Stimulated activated CD4-positive, alpha-beta T cell treated with anti-CD3 and anti-CD28 coated beads, Interleukin-1b, Interleukin-23, amount 100 ng/mL, for 24 hours (primary cell): ENCODE results near the gene ATP5MG.
"Not testable (repeated sequence)": the region's sequence is repeated elsewhere in the genome, so short reads cannot be mapped to it uniquely, and the experiment has no call there.

Experiments
- DNase-seq, 4 experiments: peaks; one replicate each; pipeline ENCODE4 v3.0.0-alpha.2; 2020; ENCODE audit warnings: low read depth in 4 of 4, low spot score in 1 of 4

ATP5MG gene

DNA sequence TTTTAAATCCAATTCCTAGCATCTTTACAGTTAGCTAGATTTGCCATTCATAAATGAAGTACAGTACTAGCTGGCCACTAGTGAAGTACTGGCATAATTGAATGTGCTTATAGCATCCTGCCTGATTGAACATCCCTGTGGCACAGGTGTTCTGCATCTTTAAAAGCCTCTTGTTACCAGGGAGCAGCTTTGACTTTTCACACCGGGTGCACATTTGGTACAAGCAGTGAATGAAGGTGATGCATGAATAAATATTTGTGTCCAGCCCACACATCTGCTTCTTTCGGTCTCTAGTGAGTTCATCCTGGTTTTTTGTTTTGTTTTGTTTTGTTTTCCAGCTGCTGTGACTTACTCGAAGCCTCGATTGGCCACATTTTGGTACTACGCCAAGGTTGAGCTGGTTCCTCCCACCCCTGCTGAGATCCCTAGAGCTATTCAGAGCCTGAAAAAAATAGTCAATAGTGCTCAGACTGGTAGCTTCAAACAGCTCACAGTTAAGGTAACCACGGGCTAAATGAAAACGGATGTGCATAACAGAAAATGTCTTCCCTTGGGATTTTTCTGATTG lies 5.3 kb downstream of the ATP5MG start:
- no peak for DNase-seq

DNA sequence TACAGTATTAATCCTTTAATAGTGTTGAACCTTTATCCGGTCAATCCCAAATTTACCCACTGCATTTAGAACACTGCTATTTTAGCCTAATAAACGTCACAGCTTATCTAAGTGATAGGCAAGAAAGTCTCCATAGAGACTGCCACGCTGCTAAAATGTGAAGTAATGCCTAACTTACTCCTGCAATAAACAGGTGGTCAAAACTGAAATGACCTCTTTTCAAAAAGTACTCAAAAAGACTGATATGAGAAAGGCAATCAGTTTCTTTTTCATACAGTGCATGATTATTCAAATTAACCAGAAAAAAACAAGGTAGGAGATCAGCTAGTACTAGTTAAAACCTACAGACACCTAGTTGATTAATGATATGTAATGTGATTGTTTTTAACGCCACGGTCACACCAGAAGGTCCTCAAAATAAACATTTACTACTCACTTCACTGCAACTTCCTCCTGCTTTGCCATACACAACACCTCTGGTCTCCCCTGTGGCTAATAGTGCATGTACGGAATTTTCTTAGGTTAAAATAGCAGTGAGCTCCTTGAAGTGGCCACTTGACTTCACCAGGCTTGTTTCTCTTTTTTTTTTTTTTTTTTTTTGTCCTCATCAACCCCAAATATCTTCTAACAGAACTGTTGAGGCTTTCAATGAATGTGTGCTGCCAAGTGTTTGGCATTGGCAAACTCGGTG lies 8.8 kb downstream of the ATP5MG start:
- no peak for DNase-seq

DNA sequence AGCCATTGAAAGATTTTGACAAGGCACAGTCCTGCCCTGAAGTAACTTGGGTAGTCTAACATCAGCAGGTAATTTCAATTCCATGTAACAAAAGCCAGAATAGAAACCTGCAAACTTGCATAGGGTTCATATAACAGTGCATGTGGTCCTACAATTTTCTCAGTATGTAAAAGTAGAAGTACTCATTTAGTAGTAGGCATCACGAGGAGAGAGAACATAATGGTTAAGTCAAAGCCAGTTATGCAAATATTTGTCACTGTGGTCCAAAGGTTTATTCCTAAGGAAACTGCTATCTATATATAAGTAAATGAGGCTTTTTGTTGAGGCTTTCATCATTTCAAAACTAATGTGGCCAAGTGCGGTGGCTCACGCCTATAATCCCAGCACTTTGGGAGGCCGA lies 10.1 kb downstream of the ATP5MG start:
- no peak for DNase-seq

DNA sequence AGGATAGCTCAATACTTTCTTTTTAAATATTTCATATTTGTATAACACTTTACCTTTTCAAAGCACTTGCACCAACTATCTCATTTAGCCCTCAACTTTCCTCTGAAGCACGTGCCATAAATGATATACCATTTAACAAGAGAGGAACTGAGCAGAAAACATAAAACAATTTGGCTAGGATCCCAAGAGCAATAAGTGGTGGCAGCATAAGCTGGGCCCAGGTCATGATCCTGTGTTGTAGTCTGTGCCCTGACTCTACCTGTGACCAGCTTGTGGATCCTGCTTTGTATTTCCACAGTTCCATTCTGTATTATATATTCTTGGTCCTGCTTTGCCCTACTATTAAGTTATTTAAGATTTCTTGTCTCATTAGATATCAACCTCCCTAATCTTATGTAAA lies 11.5 kb downstream of the ATP5MG start:
- no peak for DNase-seq

DNA sequence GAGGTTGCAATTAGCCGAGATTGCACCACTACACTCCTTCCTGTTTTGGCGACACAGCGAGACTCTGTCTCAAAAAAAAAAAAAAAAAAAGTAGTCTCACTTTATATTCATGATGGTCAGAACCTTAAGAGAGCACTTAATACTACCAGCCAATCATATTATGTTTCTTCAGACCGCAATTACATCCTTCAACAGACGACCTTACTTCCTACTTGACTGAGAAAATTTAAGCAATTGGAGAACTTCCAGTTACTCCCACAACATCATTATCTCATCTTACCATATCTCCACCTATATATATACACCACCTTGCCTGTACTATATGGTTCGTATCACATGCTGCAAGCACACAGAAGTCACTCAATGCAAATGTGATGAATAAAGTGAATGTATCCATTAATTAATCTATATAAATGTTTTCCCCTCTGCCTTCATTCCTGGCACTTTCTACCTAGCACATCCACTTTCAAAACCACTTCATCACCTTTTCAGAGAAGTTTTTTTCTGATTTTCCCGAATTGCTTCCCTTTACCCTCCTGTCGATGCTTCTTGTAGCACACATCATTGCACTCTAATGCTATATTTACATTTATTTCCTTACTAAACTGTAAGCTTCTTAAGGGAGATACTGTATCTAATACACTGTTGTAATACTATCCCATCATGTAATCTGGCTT lies 13.8 kb downstream of the ATP5MG start:
- no peak for DNase-seq

DNA sequence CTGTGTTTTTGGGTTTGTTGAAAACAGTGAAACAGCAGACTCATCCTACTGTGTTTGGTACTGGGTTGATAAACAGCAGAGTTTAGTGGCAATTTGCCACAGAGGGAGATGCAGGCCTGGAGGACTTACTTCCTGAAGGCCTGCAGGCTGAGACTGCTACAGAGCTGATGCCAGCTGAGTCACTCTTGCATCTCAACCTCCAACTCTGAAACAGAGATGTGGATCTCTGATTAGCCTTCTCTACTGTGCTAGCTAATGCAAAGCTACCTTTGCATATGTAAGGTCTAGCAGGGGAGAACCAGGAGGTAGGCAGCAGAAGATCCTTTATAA lies 14.3 kb downstream of the ATP5MG start:
- no peak for DNase-seq

DNA sequence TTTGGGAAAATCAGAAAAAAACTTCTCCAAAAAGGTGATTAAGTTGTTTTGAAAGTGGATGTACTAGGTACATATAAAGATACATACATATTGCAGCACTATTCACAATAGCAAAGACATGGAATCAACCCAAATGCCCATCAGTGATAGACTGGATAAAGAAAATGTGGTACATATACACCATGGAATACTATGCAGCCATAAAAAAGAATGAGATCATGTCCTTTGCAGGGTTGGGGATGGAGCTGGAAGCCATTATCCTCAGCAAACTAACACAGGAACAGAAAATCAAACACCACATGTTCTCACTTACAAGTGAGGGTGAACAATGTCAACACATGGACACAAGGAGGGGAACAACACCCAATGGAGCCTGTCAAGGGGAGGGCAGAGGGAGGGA lies 15.5 kb downstream of the ATP5MG start:
- not testable (repeated sequence) for DNase-seq

DNA sequence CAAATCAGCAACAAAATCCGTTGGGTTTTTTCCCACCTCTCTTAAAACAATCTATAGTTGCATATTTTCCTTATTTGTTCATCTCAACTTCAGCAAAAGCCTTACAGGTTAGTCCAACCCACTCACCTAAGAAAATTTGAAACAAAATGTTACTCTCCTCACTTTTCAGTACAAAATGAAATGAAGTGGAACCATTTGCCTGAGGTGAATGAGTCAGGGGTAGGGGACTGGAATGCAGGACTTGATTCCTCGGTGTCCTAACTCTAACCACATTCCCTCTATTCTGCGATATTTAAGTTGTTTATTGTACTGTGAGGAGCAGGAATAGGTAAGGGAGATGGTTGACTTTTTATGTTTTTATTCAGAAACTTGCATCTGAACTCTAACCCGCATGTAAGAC lies 16.4 kb downstream of the ATP5MG start:
- no peak for DNase-seq

DNA sequence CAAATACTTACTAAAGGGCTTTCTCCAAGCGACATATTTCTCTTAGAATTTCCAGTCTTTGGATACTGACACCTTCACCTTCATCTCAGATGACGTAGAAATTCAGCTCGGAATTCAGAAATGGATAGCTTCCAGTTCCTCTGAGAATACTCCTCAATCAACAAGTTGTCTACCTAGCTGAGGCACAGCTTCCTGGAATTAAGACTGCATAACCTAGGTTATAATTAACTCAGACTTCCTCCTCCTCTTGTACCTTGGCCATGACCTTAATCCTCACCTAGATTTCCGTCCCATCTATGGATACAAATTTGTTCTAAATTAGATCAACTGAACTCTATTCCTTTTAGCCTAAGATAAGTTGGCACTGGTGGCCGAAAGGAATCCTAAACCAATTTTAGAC lies 17.4 kb downstream of the ATP5MG start:
- no peak for DNase-seq

DNA sequence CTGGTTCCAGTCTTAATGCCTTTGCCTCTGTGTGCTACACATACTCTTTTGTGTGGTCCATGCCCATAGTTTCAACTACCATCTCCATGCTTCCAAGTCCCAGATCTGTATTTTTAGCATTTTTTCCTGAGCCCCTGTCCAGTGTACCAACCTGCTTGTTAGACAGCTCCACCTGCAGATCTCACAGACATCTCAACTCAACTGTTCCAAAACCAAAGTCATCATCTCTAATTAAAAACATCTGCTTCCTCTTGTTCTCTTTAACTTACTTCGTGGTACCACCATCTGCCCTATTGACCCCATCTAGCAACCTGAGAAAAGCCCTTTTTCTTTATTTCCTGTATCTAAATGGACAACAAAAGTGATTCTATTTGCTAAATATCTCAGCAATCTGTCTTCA lies 26.3 kb downstream of the ATP5MG start:
- no peak for DNase-seq

DNA sequence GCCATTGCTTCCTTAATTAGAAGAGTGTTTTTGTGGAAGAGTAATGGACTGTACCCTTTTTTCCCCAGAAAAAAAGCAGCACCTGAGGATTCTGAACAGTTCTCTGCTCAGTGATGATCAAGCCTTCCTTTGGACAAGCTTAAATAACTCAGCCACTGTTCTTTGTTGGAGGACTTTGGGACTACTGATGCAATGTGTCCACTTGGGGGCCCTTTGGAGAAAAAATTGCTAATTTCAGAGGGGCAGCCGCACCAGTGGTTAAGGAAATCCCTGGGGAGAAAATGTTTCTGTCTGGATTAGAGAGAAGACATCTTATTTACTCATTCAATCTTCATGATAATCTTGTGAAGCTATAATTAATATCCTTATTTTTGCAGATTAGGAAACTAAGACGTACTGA lies 29.6 kb downstream of the ATP5MG start:
- no peak for DNase-seq

DNA sequence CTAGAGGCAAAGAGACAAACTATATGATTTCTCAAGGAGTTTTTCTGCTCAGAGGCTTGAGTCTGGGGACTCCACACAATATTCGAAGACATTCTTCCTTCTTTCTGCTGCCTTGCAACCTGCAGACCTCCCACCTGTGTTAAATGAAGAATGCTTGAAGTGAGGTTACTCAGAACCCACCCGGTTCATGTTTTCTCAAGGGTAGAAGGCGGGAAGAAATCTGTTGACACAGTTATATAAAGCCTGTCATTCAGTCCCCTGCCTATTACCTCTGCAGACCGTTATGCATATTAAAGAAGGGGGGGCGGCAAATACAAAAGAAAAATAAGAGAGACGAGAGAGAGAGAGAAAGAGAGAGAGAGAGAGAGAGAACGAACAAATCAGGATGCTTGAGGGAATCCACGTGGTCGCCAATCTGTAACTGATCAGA lies 32.7 kb downstream of the ATP5MG start:
- DNase-seq, result no peak

DNA sequence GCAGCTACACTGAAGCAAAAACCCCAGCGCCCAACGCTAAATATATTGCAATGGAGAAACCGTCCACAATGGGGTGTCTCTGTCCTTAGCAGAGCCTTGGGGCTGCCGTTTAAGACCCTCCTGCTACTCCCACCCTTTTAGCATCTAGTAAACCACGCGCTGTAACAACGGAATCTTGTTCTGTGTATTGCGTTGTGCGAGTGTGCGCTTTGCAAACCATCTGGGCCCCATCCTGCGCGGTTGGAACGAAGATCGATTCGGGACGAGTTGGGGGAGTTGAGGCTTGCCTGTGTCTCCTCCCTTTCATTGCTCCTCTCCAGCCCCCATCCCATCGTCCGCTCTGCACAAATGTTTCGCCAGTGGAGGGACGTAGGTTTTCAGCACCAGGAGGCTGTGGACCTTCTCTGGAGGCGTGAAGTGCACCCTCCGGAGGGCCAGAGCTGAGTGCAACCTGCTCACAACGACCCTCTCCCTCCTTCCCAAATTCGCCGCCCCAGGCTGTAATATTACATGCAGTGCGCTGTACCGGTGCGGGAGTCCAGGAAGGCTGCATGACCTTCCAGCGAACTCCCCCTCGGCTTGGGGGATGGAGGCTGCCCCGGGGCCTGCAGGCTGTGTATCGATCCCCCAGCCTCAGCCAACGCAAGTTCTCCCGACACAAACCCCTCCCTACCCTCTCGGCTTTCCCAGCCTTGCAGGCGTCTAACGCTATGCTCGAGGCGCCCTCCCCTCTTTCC lies 33.3 kb downstream of the ATP5MG start:
- DNase-seq, result peak in 1 of 4 experiments; percentile 32

DNA sequence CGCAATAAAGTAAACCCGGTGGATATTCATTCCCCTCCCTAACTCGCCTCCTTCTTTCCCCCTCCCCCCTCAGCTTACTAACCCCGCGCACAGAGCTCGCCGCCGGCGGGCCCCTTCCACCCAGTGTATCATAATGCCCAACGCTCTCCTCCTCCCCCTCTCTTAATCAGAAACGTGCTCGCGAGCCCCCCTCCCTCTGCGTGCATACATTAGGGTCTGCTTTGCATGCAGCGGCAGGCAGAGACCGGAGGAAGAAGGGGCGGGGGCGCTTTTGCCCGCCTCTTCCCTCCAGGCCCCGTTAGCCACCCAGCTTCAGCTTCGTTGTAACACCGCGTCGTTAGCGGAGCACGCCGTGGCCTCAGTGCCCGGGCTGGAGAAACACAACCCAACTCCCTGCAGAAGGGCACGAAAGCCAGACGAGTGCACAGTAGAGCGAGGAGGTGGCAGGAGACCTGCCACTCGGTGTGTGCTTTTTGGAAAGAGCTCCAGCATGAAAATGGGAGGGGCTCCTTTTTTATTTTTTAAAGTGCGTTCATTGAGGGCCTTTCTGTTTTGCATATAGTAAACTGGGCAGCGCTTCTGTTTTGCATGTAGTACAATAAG lies 34.0 kb downstream of the ATP5MG start:
- peak in 2 of 4 experiments; percentile 62 to 63 for DNase-seq

DNA sequence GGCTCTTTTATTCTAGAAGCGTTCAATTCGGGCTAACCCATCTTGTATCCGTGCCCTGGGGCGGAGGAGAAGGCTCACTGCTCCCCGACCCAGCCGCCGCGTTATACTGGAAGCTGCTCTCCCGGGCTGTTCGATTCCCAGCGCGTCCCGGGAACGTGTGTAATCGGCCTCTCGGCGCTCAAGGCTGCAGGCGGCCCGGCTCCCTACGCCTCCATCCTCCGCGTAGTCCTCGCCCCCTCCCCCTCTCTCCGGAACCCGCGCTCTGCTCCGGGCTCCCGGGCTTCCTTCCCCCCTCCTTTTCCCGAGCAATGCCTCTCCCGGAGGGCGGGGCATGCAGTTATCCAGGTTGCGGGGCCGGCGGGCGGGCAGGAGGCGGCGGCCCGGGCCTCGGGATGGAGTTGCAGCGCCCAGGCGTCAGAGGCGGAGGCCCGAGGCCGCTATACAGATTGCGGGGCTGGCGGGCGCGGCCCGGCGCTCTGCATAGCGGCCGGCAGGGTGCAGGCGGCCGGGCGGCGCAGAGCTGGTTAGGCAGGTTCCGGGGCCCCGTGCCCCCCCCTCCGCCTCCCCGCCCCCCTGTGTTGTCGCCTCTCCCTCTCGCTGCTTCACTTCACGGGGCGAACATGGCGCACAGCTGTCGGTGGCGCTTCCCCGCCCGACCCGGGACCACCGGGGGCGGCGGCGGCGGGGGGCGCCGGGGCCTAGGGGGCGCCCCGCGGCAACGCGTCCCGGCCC lies 34.7 kb downstream of the ATP5MG start, which contains the start of gene KMT2A:
TSS of gene KMT2A (plus strand) at position 600 of the 732 bp plus-strand sequence. CDS start at position 621, 21 bp downstream.
- peak; percentile 88 to 96 (median 92) for DNase-seq

DNA sequence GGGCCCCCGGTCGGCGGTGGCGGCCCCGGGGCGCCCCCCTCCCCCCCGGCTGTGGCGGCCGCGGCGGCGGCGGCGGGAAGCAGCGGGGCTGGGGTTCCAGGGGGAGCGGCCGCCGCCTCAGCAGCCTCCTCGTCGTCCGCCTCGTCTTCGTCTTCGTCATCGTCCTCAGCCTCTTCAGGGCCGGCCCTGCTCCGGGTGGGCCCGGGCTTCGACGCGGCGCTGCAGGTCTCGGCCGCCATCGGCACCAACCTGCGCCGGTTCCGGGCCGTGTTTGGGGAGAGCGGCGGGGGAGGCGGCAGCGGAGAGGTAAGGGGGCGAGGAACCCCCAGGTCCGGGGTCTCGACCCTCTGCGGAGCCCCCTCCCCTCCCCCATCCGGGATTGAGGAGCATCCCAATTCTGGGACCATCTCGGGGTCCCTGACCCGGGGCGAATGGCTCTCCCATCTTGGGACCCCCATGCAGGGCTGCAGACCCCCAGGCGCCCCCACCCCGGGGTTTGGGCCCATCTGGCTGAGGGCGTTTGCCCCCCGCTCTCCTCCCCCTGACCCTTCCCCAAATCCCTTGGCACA lies 35.3 kb downstream of the ATP5MG start:
- peak in 1 of 4 experiments; percentile 25 for DNase-seq

DNA sequence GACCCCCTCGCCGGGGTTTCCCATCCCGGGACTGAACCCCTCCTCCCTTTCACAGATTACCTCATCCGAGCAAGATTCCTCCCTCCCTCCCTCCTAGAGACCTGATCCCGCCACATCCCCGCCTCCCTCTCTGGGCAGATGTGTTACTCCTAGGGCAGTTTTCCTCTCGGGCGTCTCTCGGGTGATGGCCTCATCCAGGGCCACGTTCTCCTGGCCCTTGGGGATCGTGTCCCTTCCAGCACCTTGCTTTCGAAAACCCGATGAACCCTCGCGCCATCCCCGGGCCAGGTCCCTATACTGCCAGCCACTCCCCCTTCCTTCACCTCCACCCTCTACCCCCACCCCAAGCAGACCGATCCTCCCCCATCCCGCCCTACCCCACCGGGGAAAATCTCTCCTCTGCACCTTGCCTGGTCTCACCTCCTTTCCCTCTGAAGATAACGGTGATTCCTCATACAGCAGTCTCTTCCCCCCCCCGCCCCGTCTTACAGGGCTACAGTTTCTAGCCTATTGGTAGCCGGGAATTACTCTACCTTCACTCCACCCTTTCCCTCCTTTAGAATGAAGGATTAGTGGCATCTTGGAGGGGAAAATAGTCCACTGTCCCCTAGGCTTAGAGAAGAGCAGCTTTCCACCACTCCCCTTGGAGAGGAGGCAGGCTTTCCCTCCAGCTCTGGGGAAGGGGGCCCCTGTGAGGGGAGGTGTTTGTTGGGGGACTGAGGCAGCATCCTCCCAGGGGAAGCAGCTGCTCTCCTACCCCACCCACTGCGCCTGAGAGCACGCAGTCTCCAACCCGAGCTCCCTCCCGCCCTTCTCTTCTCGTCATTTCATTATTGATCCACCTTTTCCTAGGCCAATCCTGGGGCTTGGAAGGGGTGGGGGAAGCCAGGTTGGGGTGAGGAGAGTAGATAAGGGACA lies 36.1 kb downstream of the ATP5MG start:
- DNase-seq, result peak in 2 of 4 experiments; percentile 30 to 32

DNA sequence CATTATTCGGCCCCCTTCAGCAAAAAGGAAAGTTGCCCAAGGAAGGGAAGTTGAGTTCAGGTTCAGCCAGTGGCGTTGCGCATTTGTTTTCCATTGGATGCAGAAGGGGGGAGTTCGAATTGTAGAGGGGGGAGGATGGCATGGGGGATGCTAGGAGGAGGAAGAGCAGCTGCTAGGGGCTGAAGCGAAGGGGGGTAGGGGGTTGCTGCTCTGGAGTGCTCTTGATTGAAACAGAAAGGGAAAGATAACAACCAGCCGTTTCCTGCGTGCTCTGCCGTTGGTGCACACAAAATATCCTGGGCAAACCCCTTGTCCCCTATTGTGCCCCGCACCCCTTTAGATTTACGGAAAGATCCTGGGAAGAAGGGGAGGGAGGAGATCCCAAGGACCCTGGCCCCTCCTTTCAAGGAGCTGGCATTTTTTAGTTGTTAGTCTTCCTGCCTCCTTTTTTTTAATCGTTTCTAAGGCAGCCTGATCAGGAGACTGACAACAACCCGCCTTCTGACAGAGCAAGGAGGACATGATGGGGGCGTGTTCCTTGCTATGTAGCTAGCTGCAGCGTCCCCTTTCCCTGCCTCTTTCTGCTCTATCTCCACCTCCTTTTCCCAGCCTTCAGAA lies 37.0 kb downstream of the ATP5MG start:
- DNase-seq, result peak in 1 of 4 experiments; percentile 28

DNA sequence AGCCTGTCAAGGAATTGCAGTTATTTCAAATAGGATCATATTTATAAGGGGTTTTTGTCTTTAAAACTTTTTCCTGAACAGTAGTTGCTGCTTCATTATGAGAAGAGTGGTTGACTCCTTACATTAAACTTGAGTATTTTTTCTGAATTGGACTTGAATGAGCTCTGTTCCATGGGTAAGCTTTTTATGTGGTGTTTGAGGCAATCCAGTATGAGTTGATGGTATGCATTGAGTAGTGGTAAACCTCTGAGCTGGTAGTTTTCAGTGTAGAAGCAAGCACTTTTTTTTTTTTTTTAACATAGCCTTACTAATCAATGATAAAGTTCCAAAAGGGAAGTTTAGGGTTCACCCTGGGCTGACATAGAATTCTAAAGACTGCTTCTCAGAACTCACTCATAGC lies 38.2 kb downstream of the ATP5MG start:
- DNase-seq, result no peak
